Endothelial cell of umbilical vein (primary cell): ENCODE measurements around the gene PRKAR1B. TPM values are rescaled to one million over a fixed set of nuclear protein-coding genes. Genes with fewer than 3 reads are reported as not detected.

Source experiments
- BruUV-seq: library from RNA; stranded (reverse); fragments of 400-500 nt; replicated peaks from 2 replicates; lab custom pipeline; 2021; lab: Mats Ljungman, UMichigan
- CTCF ChIA-PET: fragments of 300-600, 350-600 bp; sonication (Branson Sonifier 250); formaldehyde crosslinking; loops from one replicate; lab custom pipeline; 2021; ENCODE audit warnings: antibody characterized with exemption, inconsistent platforms; lab: Charles Lee
- POLR2A ChIA-PET: fragments of 300-600, 350-600 bp; sonication (Branson Sonifier 250); formaldehyde crosslinking; loops from one replicate; lab custom pipeline; 2021; ENCODE audit warnings: antibody characterized with exemption, inconsistent platforms; lab: Charles Lee
- DNase-seq: peaks from one replicate; pipeline ENCODE4 v3.0.0-alpha.2; 2011; ENCODE audit warnings: low read depth, low spot score
- FAIRE-seq: peaks from 2 replicates; lab custom pipeline; 2011; peaks lifted over from hg19 to GRCh38; lab: Jason Lieb, UNC
- H2AFZ ChIP-seq: 2 replicates; pipeline ENCODE4 v1.6.0; 2012; ENCODE audit warnings: low read depth, low read length, control low read depth, inconsistent platforms
- H3K27ac ChIP-seq: 2 replicates; pipeline ENCODE4 v1.5.1; 2011; ENCODE audit warnings: low read depth, mild to moderate bottlenecking, control low read depth, low read length, moderate library complexity; ENCODE audit not compliant: insufficient read depth
- H3K27me3 ChIP-seq, 2 experiments: 2 replicates each; pipeline versions ENCODE4 v1.6.0 to v1.6.1; 2011; ENCODE audit warnings: low read length in 2 of 2, mixed read lengths in 1 of 2; ENCODE audit not compliant: control insufficient read depth in 2 of 2, insufficient read depth in 2 of 2
- H3K36me3 ChIP-seq, 2 experiments: 2 replicates in 1 of 2; 3 replicates in 1 of 2; pipeline ENCODE4 v1.5.1; 2011; ENCODE audit warnings: low read length in 2 of 2, mild to moderate bottlenecking in 1 of 2, moderate library complexity in 1 of 2; ENCODE audit not compliant: control insufficient read depth in 2 of 2, insufficient read depth in 2 of 2; ENCODE audit errors: extremely low read depth in 1 of 2
- H3K4me1 ChIP-seq: 3 replicates; pipeline ENCODE4 v1.5.1; 2011; ENCODE audit warnings: mild to moderate bottlenecking, low read length; ENCODE audit not compliant: control insufficient read depth, insufficient read depth; ENCODE audit errors: extremely low read depth
- H3K4me2 ChIP-seq: 2 replicates; pipeline ENCODE4 v1.6.1; 2011; ENCODE audit warnings: low read length, control low read depth, mixed read lengths; ENCODE audit not compliant: insufficient read depth
- H3K4me3 ChIP-seq, 3 experiments: fragments of 200-600 bp in 1 of 3; sonication (generic), shearing (Covaris generic) in 1 of 3; replicated peaks in 1 of 3; 2 replicates each; pipeline ENCODE4 v1.5.1; 2011 to 2016; ENCODE audit warnings: control low read depth in 3 of 3, low read length in 3 of 3, mild to moderate bottlenecking in 2 of 3, inconsistent platforms in 1 of 3, low read depth in 1 of 3, moderate library complexity in 1 of 3; ENCODE audit not compliant: insufficient read depth in 1 of 3
- H3K79me2 ChIP-seq: 2 replicates; pipeline ENCODE4 v1.6.0; 2012; ENCODE audit warnings: low read length, inconsistent platforms; ENCODE audit not compliant: control insufficient read depth, insufficient read depth
- H3K9ac ChIP-seq: replicated peaks from 2 replicates; pipeline ENCODE3; 2011; ENCODE audit warnings: low read length, control low read depth; ENCODE audit not compliant: insufficient read depth; ENCODE audit errors: extremely low read depth
- H3K9me1 ChIP-seq: replicated peaks from 3 replicates; pipeline ENCODE4 v1.6.0; 2011; ENCODE audit warnings: mild to moderate bottlenecking, low read length; ENCODE audit not compliant: control insufficient read depth, insufficient read depth; ENCODE audit errors: extremely low read depth
- H3K9me3 ChIP-seq: replicated peaks from 2 replicates; pipeline ENCODE4 v1.5.1; 2012; ENCODE audit warnings: low read length, inconsistent platforms; ENCODE audit not compliant: control insufficient read depth, insufficient read depth
- H4K20me1 ChIP-seq: replicated peaks from 2 replicates; pipeline ENCODE3; 2011; ENCODE audit warnings: mild to moderate bottlenecking, low read length; ENCODE audit not compliant: control insufficient read depth, insufficient read depth; ENCODE audit errors: extremely low read depth
- CTCF ChIP-seq, 2 donors: IDR thresholded peaks; 1 replicate in 1 of 2; 2 replicates in 1 of 2; pipeline ENCODE4 v1.5.1; 2011; ENCODE audit warnings: low read length in 2 of 2, mild to moderate bottlenecking in 2 of 2, moderate library complexity in 2 of 2, control low read depth in 1 of 2, inconsistent platforms in 1 of 2, low read depth in 1 of 2; ENCODE audit not compliant: insufficient read depth in 1 of 2; ENCODE audit errors: extremely low read depth in 1 of 2
- FOS ChIP-seq: IDR thresholded peaks from 2 replicates; pipeline ENCODE4 v1.6.1; 2011; ENCODE audit warnings: mild to moderate bottlenecking, low read length, moderate library complexity, borderline replicate concordance; ENCODE audit not compliant: insufficient read depth
- GATA2 ChIP-seq: IDR thresholded peaks from 2 replicates; pipeline ENCODE4 v1.7.0; 2011; ENCODE audit warnings: low read depth, mild to moderate bottlenecking, moderate library complexity, mixed read lengths, low read length; ENCODE audit not compliant: insufficient read length, insufficient read depth
- JUN ChIP-seq: IDR thresholded peaks from 2 replicates; pipeline ENCODE4 v1.6.1; 2011; ENCODE audit warnings: borderline replicate concordance, low read depth; ENCODE audit not compliant: insufficient read length, insufficient read depth
- MYC ChIP-seq: IDR thresholded peaks from one replicate; pipeline ENCODE4 v1.6.1; 2011; ENCODE audit warnings: mild to moderate bottlenecking, low read depth, low read length
- POLR2A ChIP-seq: IDR thresholded peaks from 2 replicates; pipeline ENCODE4 v1.6.1; 2012; ENCODE audit warnings: low read depth, mild to moderate bottlenecking, control low read depth, low read length
- dilution Hi-C: fragments of 300-500 bp; cut with MboI; formaldehyde crosslinking; loops from one replicate; pipeline ENCODE4 v1.15.0; 2019; ENCODE audit warnings: low sequenced_read_pairs; ENCODE audit not compliant: extremely low pct_ligation_motif_present
- intact Hi-C: fragments of 100-400 bp; cut with micrococcal nuclease; formaldehyde crosslinking; loops from one replicate; pipeline ENCODE4 v1.10.0; 2022
- polyA plus RNA-seq, 4 experiments: library from polyadenylated mRNA; depleted of rRNA in 3 of 4; stranded (reverse) in 3 of 4; unstranded in 1 of 4; fragments of >200 nt; gene quantifications; 2 replicates each; pipeline versions ENCODE4 v1.2.1 to v1.2.3, GENCODE V29; 2011 to 2012; ENCODE audit warnings: missing spikeins in 1 of 4
- total RNA-seq: library from RNA; stranded (reverse); gene quantifications from 2 replicates; pipeline ENCODE4 v1.2.3, GENCODE V29; 2021

The PRKAR1B gene
- total and polyA plus RNA-seq, 2 donors (not counting 3 experiments of a cell fraction or from before 2014, with no cell fraction given), result 15.4 to 29.2 TPM

- TF ChIP-seq JUN (no peak), CTCF (IDR thresholded peaks at IDR 0.05; ENCODE audit: extremely low read depth in 1 of 2, insufficient read depth in 1 of 2, low read depth in 1 of 2, low read length in 2 of 2) (no peak)
- Histone ChIP-seq H3K36me3 (peaks cover 0 to 15% of the 10 kb centered on the region in 2 experiments), H3K27ac (no peak overlapping the region), H3K27me3 (no peaks in the 10 kb centered on the region), H3K9me3 (no peaks in the 10 kb centered on the region), H3K9me1 (no peaks in the 10 kb centered on the region), H3K4me2 (no peak overlapping the region), H2AFZ (no peak overlapping the region), H3K79me2 (no peaks in the 10 kb centered on the region), H3K4me3 (no peak overlapping the region), H3K4me1 (no peaks in the 10 kb centered on the region), H4K20me1 (no peaks in the 10 kb centered on the region), H3K9ac (no peak overlapping the region)
- intact Hi-C loops, result no loop called here
- no peak for DNase-seq
- ChIA-PET POLR2A (no interaction called here), CTCF (no interaction called here)
- dilution Hi-C loops, result no loop called here
- FAIRE-seq, result no peak
- no TSS peak for BruUV-seq
Measured at GRCh38 chr7:676972-677385, 50.1 kb downstream of the PRKAR1B start.

GRCh38 chr7:676246-676971, 50.7 kb downstream of the PRKAR1B start:
- H3K27ac ChIP-seq, result no peak overlapping the region
- H3K27me3 ChIP-seq, result no peaks in the 10 kb centered on the region
- H4K20me1 ChIP-seq, result no peaks in the 10 kb centered on the region
- ChIA-PET POLR2A (no interaction called here), CTCF (no interaction called here)
- no peaks in the 10 kb centered on the region for H3K79me2 ChIP-seq
- no peak for FAIRE-seq
- peaks cover 0 to 13% of the 10 kb centered on the region in 2 experiments for H3K36me3 ChIP-seq
- DNase-seq, result no peak
- H3K4me1 ChIP-seq, result no peaks in the 10 kb centered on the region
- intact Hi-C loops (no loop called here), dilution Hi-C loops (no loop called here)
- no peak overlapping the region for H3K4me2 ChIP-seq
- no peaks in the 10 kb centered on the region for H3K9me1 ChIP-seq
- H3K4me3 ChIP-seq, result no peak overlapping the region
- H3K9ac ChIP-seq, result no peak overlapping the region
- BruUV-seq, result no TSS peak
- no peaks in the 10 kb centered on the region for H3K9me3 ChIP-seq
- no peak for TF ChIP-seq JUN
- no peak for TF ChIP-seq MYC
- no peak for TF ChIP-seq POLR2A
- no peak for TF ChIP-seq FOS
- TF ChIP-seq CTCF (IDR thresholded peaks at IDR 0.05; ENCODE audit: extremely low read depth in 1 of 2, insufficient read depth in 1 of 2, low read depth in 1 of 2, low read length in 2 of 2), result no peak
- TF ChIP-seq GATA2, result no peak
- H2AFZ ChIP-seq, result no peak overlapping the region
